PC-9 (cell line): ENCODE data around the gene ABCG4.

Experiments used
- EZH2 ChIP-seq: fragments of 200-600 bp; sonication (generic); IDR thresholded peaks from 2 replicates; pipeline ENCODE4 v1.8.0; 2017; ENCODE audit warnings: antibody characterized with exemption, low read depth
- TF ChIP-seq, protein P1 (sequence below): fragments of 200-600 bp; sonication (generic); conservative IDR thresholded peaks from 2 replicates; pipeline ENCODE4 v1.6.1; 2017; ENCODE audit warnings: mixed run types, antibody characterized with exemption, mild to moderate bottlenecking, moderate library complexity

DNA sequence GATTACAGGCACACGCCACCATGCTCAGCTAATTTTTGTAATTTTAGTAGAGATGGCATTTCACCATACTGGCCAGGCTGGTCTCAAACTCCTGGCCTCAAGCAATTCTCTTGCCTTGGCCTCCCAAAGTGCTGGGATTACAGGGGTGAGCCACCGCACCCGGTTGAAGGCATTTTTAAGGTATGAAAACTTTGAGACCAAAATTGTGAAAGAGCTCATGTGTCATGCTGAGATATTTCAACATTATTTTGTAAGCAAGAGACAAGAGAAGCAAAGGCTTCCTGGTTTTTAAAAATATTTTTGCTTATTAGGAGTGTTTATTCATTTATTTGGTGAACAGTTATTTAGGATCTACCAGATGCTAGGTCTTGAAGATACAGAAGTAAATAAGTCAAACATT, 43.3 kb downstream of the ABCG4 start:
- TF ChIP-seq, protein P1, sequence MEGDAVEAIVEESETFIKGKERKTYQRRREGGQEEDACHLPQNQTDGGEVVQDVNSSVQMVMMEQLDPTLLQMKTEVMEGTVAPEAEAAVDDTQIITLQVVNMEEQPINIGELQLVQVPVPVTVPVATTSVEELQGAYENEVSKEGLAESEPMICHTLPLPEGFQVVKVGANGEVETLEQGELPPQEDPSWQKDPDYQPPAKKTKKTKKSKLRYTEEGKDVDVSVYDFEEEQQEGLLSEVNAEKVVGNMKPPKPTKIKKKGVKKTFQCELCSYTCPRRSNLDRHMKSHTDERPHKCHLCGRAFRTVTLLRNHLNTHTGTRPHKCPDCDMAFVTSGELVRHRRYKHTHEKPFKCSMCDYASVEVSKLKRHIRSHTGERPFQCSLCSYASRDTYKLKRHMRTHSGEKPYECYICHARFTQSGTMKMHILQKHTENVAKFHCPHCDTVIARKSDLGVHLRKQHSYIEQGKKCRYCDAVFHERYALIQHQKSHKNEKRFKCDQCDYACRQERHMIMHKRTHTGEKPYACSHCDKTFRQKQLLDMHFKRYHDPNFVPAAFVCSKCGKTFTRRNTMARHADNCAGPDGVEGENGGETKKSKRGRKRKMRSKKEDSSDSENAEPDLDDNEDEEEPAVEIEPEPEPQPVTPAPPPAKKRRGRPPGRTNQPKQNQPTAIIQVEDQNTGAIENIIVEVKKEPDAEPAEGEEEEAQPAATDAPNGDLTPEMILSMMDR, result no peak
- TF ChIP-seq EZH2, result no peak
